LoVo (cell line): ENCODE measurements around the gene CCDC74B.
A peak's percentile ranks its signal among the peaks of the same experiment; 100 is the strongest.
"Not testable (repeated sequence)": the region's sequence is repeated elsewhere in the genome, so short reads cannot be mapped to it uniquely, and the experiment has no call there.

ENCODE experiments used
- DNase-seq: peaks from one replicate; pipeline ENCODE4 v3.0.0-alpha.2; 2016; ENCODE audit warnings: low spot score

The CCDC74B gene

GRCh38 chr2:130145006-130145414 is at the start of gene CCDC74B:
CCDC74B (minus strand) TSS chr2:130145112; CDS start chr2:130144996, 116 bp downstream.
- DNase-seq = peak; percentile 39

- DNase-seq = not testable (repeated sequence)
These were observed 48.9 kb upstream of the CCDC74B start for GRCh38 chr2:130193824-130194223.

- not testable (repeated sequence) for DNase-seq
These were observed 47.5 kb upstream of the CCDC74B start for GRCh38 chr2:130192451-130192850.

GRCh38 chr2:130191319-130191718 is 46.4 kb upstream of the CCDC74B start:
- not testable (repeated sequence) for DNase-seq

GRCh38 chr2:130190237-130190636 is 45.3 kb upstream of the CCDC74B start:
- no peak for DNase-seq

- not testable (repeated sequence) for DNase-seq
These were observed 44.0 kb upstream of the CCDC74B start for GRCh38 chr2:130188958-130189357.

GRCh38 chr2:130187859-130188792 is 43.2 kb upstream of the CCDC74B start:
- not testable (repeated sequence) for DNase-seq

GRCh38 chr2:130187268-130187667 is 42.4 kb upstream of the CCDC74B start:
- no peak for DNase-seq

GRCh38 chr2:130186391-130186790 is 41.5 kb upstream of the CCDC74B start:
- no peak for DNase-seq

GRCh38 chr2:130185896-130186295 is 41.0 kb upstream of the CCDC74B start:
- DNase-seq = no peak

GRCh38 chr2:130185436-130185835 is 40.5 kb upstream of the CCDC74B start:
- DNase-seq = no peak

GRCh38 chr2:130183512-130184373 is 38.8 kb upstream of the CCDC74B start:
- DNase-seq = no peak

GRCh38 chr2:130182826-130183511 is 38.1 kb upstream of the CCDC74B start:
- not testable (repeated sequence) for DNase-seq

- peak; percentile 88 for DNase-seq
These were observed 37.2 kb upstream of the CCDC74B start, which contains the start of gene MZT2B for GRCh38 chr2:130181880-130182682. MZT2B (plus strand) TSS chr2:130182262; CDS start chr2:130182283, 21 bp downstream.

GRCh38 chr2:130181325-130181879 is 36.5 kb upstream of the CCDC74B start, which contains the start of gene SMPD4:
SMPD4 (minus strand) TSS chr2:130181602; CDS start chr2:130176592, 5,010 bp downstream.
- peak; percentile 93 for DNase-seq

- DNase-seq = not testable (repeated sequence)
These were observed 35.8 kb upstream of the CCDC74B start for GRCh38 chr2:130180404-130181324.

GRCh38 chr2:130174866-130175265 is 30.0 kb upstream of the CCDC74B start:
- not testable (repeated sequence) for DNase-seq

GRCh38 chr2:130169896-130170295 is 25.0 kb upstream of the CCDC74B start:
- no peak for DNase-seq

GRCh38 chr2:130169163-130169562 is 24.3 kb upstream of the CCDC74B start:
- not testable (repeated sequence) for DNase-seq
